Stimulated activated naive B cell treated with anti-CD40 and anti-IgM and Interleukin-4, amounts not matched to agents 10 μg/mL and 1 μg/mL and 100 μg/mL, for 72 hours (primary cell): ENCODE data around the gene VGLL4.
"Not testable (repeated sequence)": the region's sequence is repeated elsewhere in the genome, so short reads cannot be mapped to it uniquely, and the experiment has no call there.

Experiments
- ATAC-seq, 2 donors: fragments of 150-1000 bp; cut with Tn5 transposase; replicated peaks; 2 replicates each; pipeline ENCODE4 v1.10.0; 2021; ENCODE audit warnings: moderate library complexity in 1 of 2
- DNase-seq: peaks from one replicate; pipeline ENCODE4 v3.0.0; 2021
- H3K27ac Mint-ChIP-seq: one replicate; pipeline ENCODE4 v1.8.0; 2022; ENCODE audit warnings: mild to moderate bottlenecking, mixed read lengths
- H3K27me3 Mint-ChIP-seq, 2 donors: one replicate each; pipeline ENCODE4 v1.8.0; 2022; ENCODE audit warnings: mixed read lengths in 2 of 2
- H3K36me3 Mint-ChIP-seq, 2 donors: one replicate each; pipeline ENCODE4 v1.8.0; 2022; ENCODE audit warnings: mixed read lengths in 2 of 2, mild to moderate bottlenecking in 1 of 2
- H3K4me1 Mint-ChIP-seq, 2 donors: one replicate each; pipeline ENCODE4 v1.8.0; 2022; ENCODE audit warnings: mixed read lengths in 2 of 2, mild to moderate bottlenecking in 1 of 2
- H3K4me3 Mint-ChIP-seq, 2 donors: one replicate each; pipeline ENCODE4 v1.8.0; 2022; ENCODE audit warnings: mild to moderate bottlenecking in 2 of 2, mixed read lengths in 2 of 2, moderate library complexity in 1 of 2
- H3K9me3 Mint-ChIP-seq, 2 donors: one replicate each; pipeline ENCODE4 v1.8.0; 2022; ENCODE audit warnings: mixed read lengths in 2 of 2, mild to moderate bottlenecking in 1 of 2

VGLL4 gene

GRCh38 chr3:11601446-11602238, 42.1 kb downstream of the VGLL4 start:
- peak overlapping the region; percentile 52 to 74 for H3K4me3 Mint-ChIP-seq
- H3K27me3 Mint-ChIP-seq: no peaks in the 10 kb centered on the region
- H3K4me1 Mint-ChIP-seq: peaks cover 27 to 38% of the 10 kb centered on the region in 2 donors
- peaks cover 24 to 42% of the 10 kb centered on the region in 2 donors for H3K36me3 Mint-ChIP-seq
- no peaks in the 10 kb centered on the region for H3K9me3 Mint-ChIP-seq
- peak overlapping the region; percentile 93 for H3K27ac Mint-ChIP-seq
- peak; percentile 76 for DNase-seq
- peak; percentile 99 to 100 for ATAC-seq

- H3K4me1 Mint-ChIP-seq: peaks cover 22 to 38% of the 10 kb centered on the region in 2 donors
- H3K27me3 Mint-ChIP-seq: no peaks in the 10 kb centered on the region
- no peaks in the 10 kb centered on the region for H3K9me3 Mint-ChIP-seq
- H3K4me3 Mint-ChIP-seq: peak overlapping the region in 1 of 2 donors; percentile 40
- DNase-seq: no peak
- ATAC-seq: no peak
- peak overlapping the region; percentile 91 for H3K27ac Mint-ChIP-seq
- H3K36me3 Mint-ChIP-seq: peaks cover 24 to 45% of the 10 kb centered on the region in 2 donors
Measured at GRCh38 chr3:11600501-11601282, 43.0 kb downstream of the VGLL4 start.

GRCh38 chr3:11596387-11596786, 47.3 kb downstream of the VGLL4 start:
- ATAC-seq (no peak), DNase-seq (no peak)
- H3K27ac Mint-ChIP-seq: no peak overlapping the region
- H3K36me3 Mint-ChIP-seq: peaks cover 30 to 51% of the 10 kb centered on the region in 2 donors
- no peak overlapping the region for H3K4me3 Mint-ChIP-seq
- H3K9me3 Mint-ChIP-seq: peaks cover 0 to 2% of the 10 kb centered on the region in 2 donors
- H3K4me1 Mint-ChIP-seq: peaks cover 19 to 36% of the 10 kb centered on the region in 2 donors
- H3K27me3 Mint-ChIP-seq: no peaks in the 10 kb centered on the region

- not testable (repeated sequence) for H3K27me3 Mint-ChIP-seq, ATAC-seq, DNase-seq, H3K27ac Mint-ChIP-seq, H3K9me3 Mint-ChIP-seq, H3K4me3 Mint-ChIP-seq
- H3K36me3 Mint-ChIP-seq: peaks cover 21 to 38% of the 10 kb centered on the region in 2 donors
- peaks cover 11 to 30% of the 10 kb centered on the region in 2 donors for H3K4me1 Mint-ChIP-seq
Measured at GRCh38 chr3:11595024-11595423, 48.7 kb downstream of the VGLL4 start.

GRCh38 chr3:11593318-11594034, 50.2 kb downstream of the VGLL4 start:
- H3K4me1 Mint-ChIP-seq: peaks cover 16 to 32% of the 10 kb centered on the region in 2 donors
- no peak overlapping the region for H3K27ac Mint-ChIP-seq
- DNase-seq (no peak), ATAC-seq (no peak)
- peaks cover 24 to 40% of the 10 kb centered on the region in 2 donors for H3K36me3 Mint-ChIP-seq
- no peak overlapping the region for H3K4me3 Mint-ChIP-seq
- no peaks in the 10 kb centered on the region for H3K27me3 Mint-ChIP-seq
- H3K9me3 Mint-ChIP-seq: peaks cover 0 to 2% of the 10 kb centered on the region in 2 donors

- H3K27me3 Mint-ChIP-seq: no peaks in the 10 kb centered on the region
- ATAC-seq: no peak
- DNase-seq: no peak
- peaks cover 22 to 42% of the 10 kb centered on the region in 2 donors for H3K36me3 Mint-ChIP-seq
- no peak overlapping the region for H3K4me3 Mint-ChIP-seq
- H3K27ac Mint-ChIP-seq: no peak overlapping the region
- H3K9me3 Mint-ChIP-seq: peaks cover 0 to 2% of the 10 kb centered on the region in 2 donors
- peaks cover 22 to 32% of the 10 kb centered on the region in 2 donors for H3K4me1 Mint-ChIP-seq
Measured at GRCh38 chr3:11592445-11593298, 51.0 kb downstream of the VGLL4 start.

GRCh38 chr3:11591391-11592282, 52.1 kb downstream of the VGLL4 start:
- Mint-ChIP-seq H3K27me3 (no peaks in the 10 kb centered on the region), H3K27ac (no peak overlapping the region), H3K4me1 (peaks cover 25 to 32% of the 10 kb centered on the region in 2 donors), H3K36me3 (peaks cover 15 to 37% of the 10 kb centered on the region in 2 donors), H3K9me3 (peaks cover 0 to 2% of the 10 kb centered on the region in 2 donors), H3K4me3 (no peak overlapping the region)
- ATAC-seq: no peak
- DNase-seq: no peak

GRCh38 chr3:11591002-11591355, 52.7 kb downstream of the VGLL4 start:
- Mint-ChIP-seq H3K36me3 (peaks cover 12 to 35% of the 10 kb centered on the region in 2 donors), H3K9me3 (peaks cover 0 to 2% of the 10 kb centered on the region in 2 donors), H3K27ac (no peak overlapping the region), H3K4me3 (no peak overlapping the region), H3K27me3 (no peaks in the 10 kb centered on the region), H3K4me1 (peaks cover 26 to 32% of the 10 kb centered on the region in 2 donors)
- DNase-seq (no peak), ATAC-seq (no peak)

- no peak overlapping the region for H3K27ac Mint-ChIP-seq
- H3K4me1 Mint-ChIP-seq: peaks cover 27 to 45% of the 10 kb centered on the region in 2 donors
- no peak for DNase-seq
- H3K9me3 Mint-ChIP-seq: no peaks in the 10 kb centered on the region
- peaks cover 13 to 32% of the 10 kb centered on the region in 2 donors for H3K36me3 Mint-ChIP-seq
- H3K4me3 Mint-ChIP-seq: no peak overlapping the region
- no peak for ATAC-seq
- H3K27me3 Mint-ChIP-seq: no peaks in the 10 kb centered on the region
Measured at GRCh38 chr3:11589706-11590105, 54.0 kb downstream of the VGLL4 start.

GRCh38 chr3:11588755-11589154, 55.0 kb downstream of the VGLL4 start:
- Mint-ChIP-seq H3K9me3 (no peaks in the 10 kb centered on the region), H3K4me1 (peaks cover 28 to 55% of the 10 kb centered on the region in 2 donors), H3K27ac (no peak overlapping the region), H3K36me3 (peaks cover 13 to 34% of the 10 kb centered on the region in 2 donors), H3K27me3 (no peaks in the 10 kb centered on the region), H3K4me3 (no peak overlapping the region)
- ATAC-seq (no peak), DNase-seq (no peak)

- peak overlapping the region; percentile 70 for H3K27ac Mint-ChIP-seq
- ATAC-seq (no peak), DNase-seq (no peak)
- H3K27me3 Mint-ChIP-seq: no peaks in the 10 kb centered on the region
- H3K4me3 Mint-ChIP-seq: no peak overlapping the region
- peaks cover 30 to 55% of the 10 kb centered on the region in 2 donors for H3K4me1 Mint-ChIP-seq
- no peaks in the 10 kb centered on the region for H3K9me3 Mint-ChIP-seq
- H3K36me3 Mint-ChIP-seq: peaks cover 13 to 34% of the 10 kb centered on the region in 2 donors
Measured at GRCh38 chr3:11588338-11588737, 55.4 kb downstream of the VGLL4 start.

- no peak for ATAC-seq
- DNase-seq: no peak
- H3K9me3 Mint-ChIP-seq: no peaks in the 10 kb centered on the region
- no peaks in the 10 kb centered on the region for H3K27me3 Mint-ChIP-seq
- H3K36me3 Mint-ChIP-seq: peaks cover 13 to 34% of the 10 kb centered on the region in 2 donors
- no peak overlapping the region for H3K27ac Mint-ChIP-seq
- H3K4me3 Mint-ChIP-seq: no peak overlapping the region
- peaks cover 34 to 58% of the 10 kb centered on the region in 2 donors for H3K4me1 Mint-ChIP-seq
Measured at GRCh38 chr3:11587766-11588165, 55.9 kb downstream of the VGLL4 start.

GRCh38 chr3:11584570-11584969, 59.1 kb downstream of the VGLL4 start:
- peaks cover 41 to 65% of the 10 kb centered on the region in 2 donors for H3K4me1 Mint-ChIP-seq

More at GRCh38 chr3:11584570-11584969, 59.1 kb downstream of the VGLL4 start:
- ATAC-seq (no peak), DNase-seq (no peak)
- H3K27me3 Mint-ChIP-seq: no peaks in the 10 kb centered on the region
- H3K27ac Mint-ChIP-seq: no peak overlapping the region
- no peak overlapping the region for H3K4me3 Mint-ChIP-seq
- no peaks in the 10 kb centered on the region for H3K9me3 Mint-ChIP-seq
- H3K36me3 Mint-ChIP-seq: peaks cover 20 to 44% of the 10 kb centered on the region in 2 donors
